BJ (cell line): ENCODE data around the gene NLGN1. TPM values are rescaled to one million over a fixed set of nuclear protein-coding genes. Genes with fewer than 3 reads are reported as not detected.
"Not testable (repeated sequence)": the region's sequence is repeated elsewhere in the genome, so short reads cannot be mapped to it uniquely, and the experiment has no call there.

Experiments used
- CTCF ChIA-PET: fragments of 350-600 bp; formaldehyde crosslinking; extraction: SDS; loops from one replicate; lab custom pipeline; 2021; ENCODE audit warnings: antibody characterized with exemption, inconsistent platforms; lab: Yijun Ruan, JAX
- POLR2A ChIA-PET: fragments of 300-600 bp; sonication (Branson Sonifier 250); formaldehyde crosslinking; extraction: SDS; loops from one replicate; lab custom pipeline; 2021; ENCODE audit warnings: antibody characterized with exemption; lab: Charles Lee
- DNase-seq: peaks from one replicate; pipeline ENCODE4 v3.0.0-alpha.2; 2011; ENCODE audit warnings: low read depth
- H3K27me3 ChIP-seq: 2 replicates; pipeline ENCODE4 v1.6.0; 2011; ENCODE audit warnings: low read length; ENCODE audit not compliant: control insufficient read depth, insufficient read depth
- H3K36me3 ChIP-seq: 2 replicates; pipeline ENCODE4 v1.5.1; 2011; ENCODE audit warnings: low read length; ENCODE audit not compliant: control insufficient read depth, insufficient read depth
- H3K4me3 ChIP-seq: 2 replicates; pipeline ENCODE4 v1.5.1; 2011; ENCODE audit warnings: low read depth, mild to moderate bottlenecking, control low read depth, low read length
- CTCF ChIP-seq: IDR thresholded peaks from 2 replicates; pipeline ENCODE4 v1.5.1; 2011; ENCODE audit warnings: low read depth, mild to moderate bottlenecking, control low read depth, inconsistent platforms, low read length, moderate library complexity; ENCODE audit not compliant: insufficient read depth
- polyA plus RNA-seq: library from polyadenylated mRNA; depleted of rRNA; stranded (reverse); fragments of >200 nt; gene quantifications from 2 replicates; pipeline ENCODE4 v1.2.3, GENCODE V29; 2011

The NLGN1 gene
- polyA plus RNA-seq, 1 experiment = 15.5 TPM

GRCh38 chr3:173529062-173529711, 131.6 kb downstream of the NLGN1 start:
- no peak overlapping the region for H3K4me3 ChIP-seq
- TF ChIP-seq CTCF = peak; percentile 42
- no peaks in the 10 kb centered on the region for H3K27me3 ChIP-seq
- ChIA-PET CTCF (interaction anchor here (0.6 to 2.0 kb wide), 3 partner anchors 11 to 325 kb away, joined by 3 to 6 read pairs (median 3); no protein-coding TSS in a partner anchor), POLR2A (no interaction called here)
- H3K36me3 ChIP-seq = no peaks in the 10 kb centered on the region
- no peak for DNase-seq

GRCh38 chr3:173531602-173532001, 134.1 kb downstream of the NLGN1 start:
- Histone ChIP-seq H3K4me3 (no peak overlapping the region), H3K36me3 (no peaks in the 10 kb centered on the region), H3K27me3 (no peaks in the 10 kb centered on the region)
- no peak for DNase-seq
- CTCF ChIA-PET = no interaction called here
- POLR2A ChIA-PET = no interaction called here
- no peak for TF ChIP-seq CTCF

DNA sequence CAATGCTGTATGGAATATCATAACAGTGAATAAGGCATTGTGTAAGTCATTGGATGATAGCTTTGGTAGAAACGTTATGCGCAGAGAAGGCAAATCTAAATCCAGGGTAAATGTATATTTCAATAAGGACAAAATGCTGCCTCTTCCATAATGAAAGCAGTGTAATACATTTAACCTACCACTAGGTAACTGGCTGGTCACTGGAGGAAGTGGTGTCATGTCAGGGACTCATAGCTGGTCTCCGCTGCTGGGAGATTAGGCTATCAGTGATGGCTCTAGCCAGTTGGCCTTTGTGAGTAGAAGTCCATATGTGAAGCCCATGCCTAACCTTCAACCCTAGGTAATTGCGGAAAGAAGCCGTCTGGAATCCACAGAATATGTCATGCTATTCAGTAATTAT, 140.9 kb downstream of the NLGN1 start:
- Histone ChIP-seq H3K4me3 (no peak overlapping the region), H3K27me3 (no peaks in the 10 kb centered on the region), H3K36me3 (no peaks in the 10 kb centered on the region)
- TF ChIP-seq CTCF = no peak
- no peak for DNase-seq
- CTCF ChIA-PET = interaction anchor here (2.2 kb wide), 1 partner anchor 14 kb away, joined by 8 read pairs; no protein-coding TSS in a partner anchor
- POLR2A ChIA-PET = no interaction called here

DNA sequence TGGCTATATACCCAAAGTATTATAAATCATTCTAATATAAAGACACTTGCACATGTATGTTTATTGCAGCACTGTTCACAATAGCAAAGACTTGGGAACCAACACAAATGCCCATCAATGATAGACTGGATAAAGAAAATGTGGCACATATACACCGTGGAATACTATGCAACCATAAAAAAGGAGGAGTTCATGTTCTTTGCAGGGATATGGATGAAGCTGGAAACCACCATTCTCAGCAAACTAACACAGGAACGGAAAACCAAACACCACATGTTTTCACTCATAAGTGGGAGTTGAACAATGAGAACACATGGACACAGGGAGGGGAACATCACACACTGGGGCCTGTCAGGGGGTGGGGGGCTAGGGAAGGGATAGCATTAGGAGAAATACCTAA, 148.0 kb downstream of the NLGN1 start:
- H3K27me3 ChIP-seq, POLR2A ChIA-PET, DNase-seq, H3K36me3 ChIP-seq, H3K4me3 ChIP-seq: not testable (repeated sequence)
- CTCF ChIA-PET = interaction anchor here (1.3 kb wide), 1 partner anchor 9 kb away, joined by 4 read pairs; no protein-coding TSS in a partner anchor

DNA sequence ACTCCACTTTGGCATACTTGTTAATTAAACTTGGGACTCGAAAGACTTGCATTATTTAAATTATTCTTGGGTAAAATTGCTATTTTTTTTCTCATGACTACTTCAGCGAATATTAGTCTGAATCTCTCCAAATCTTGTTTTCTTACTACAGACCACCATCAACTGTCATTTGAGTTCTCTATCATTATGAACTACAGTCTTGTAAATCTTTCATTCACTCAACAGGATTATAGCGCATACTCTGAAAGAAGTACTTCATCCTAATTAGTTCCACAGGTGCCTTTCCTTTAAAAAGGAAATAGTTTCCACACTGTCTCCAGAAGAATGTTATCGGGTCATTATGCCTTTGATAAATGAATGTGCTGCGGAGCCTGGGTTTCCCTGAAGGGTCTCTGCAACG, 149.5 kb downstream of the NLGN1 start:
- no peak for DNase-seq
- POLR2A ChIA-PET = no interaction called here
- no peak overlapping the region for H3K4me3 ChIP-seq
- H3K36me3 ChIP-seq = no peaks in the 10 kb centered on the region
- H3K27me3 ChIP-seq = no peaks in the 10 kb centered on the region
- no peak for TF ChIP-seq CTCF
- CTCF ChIA-PET = interaction anchor here (0.8 kb wide), 1 partner anchor 177 kb away, joined by 4 read pairs; no protein-coding TSS in a partner anchor

DNA sequence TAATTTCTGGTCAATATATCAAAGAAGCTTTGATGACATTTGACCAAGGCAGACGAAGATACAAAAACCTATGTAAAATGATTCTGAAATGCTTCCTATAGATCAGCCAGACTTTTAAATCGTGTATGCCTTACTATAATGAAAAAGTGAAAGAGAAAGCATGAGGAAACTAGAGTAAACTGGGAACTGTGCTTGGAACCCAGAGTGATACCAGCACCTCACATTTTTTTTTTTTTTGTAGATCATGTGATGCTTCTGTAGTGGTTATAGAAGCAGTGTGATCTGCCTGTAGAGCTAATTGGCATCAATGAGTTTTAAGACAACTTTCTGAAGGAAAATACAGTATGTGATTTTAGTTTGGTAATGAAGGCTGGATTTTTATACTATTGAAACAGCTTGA, 150.7 kb downstream of the NLGN1 start:
- ChIA-PET CTCF (no interaction called here), POLR2A (no interaction called here)
- Histone ChIP-seq H3K27me3 (no peaks in the 10 kb centered on the region), H3K4me3 (no peak overlapping the region), H3K36me3 (no peaks in the 10 kb centered on the region)
- TF ChIP-seq CTCF = no peak
- DNase-seq = no peak
